ENCODE data around the gene YPEL2. TPM values are rescaled to one million over a fixed set of nuclear protein-coding genes. Genes with fewer than 3 reads are reported as not detected.

The YPEL2 gene
- total RNA-seq, 4 donors from 2014 or later = 55.2 to 65.4 (median 56.1) TPM

DNA sequence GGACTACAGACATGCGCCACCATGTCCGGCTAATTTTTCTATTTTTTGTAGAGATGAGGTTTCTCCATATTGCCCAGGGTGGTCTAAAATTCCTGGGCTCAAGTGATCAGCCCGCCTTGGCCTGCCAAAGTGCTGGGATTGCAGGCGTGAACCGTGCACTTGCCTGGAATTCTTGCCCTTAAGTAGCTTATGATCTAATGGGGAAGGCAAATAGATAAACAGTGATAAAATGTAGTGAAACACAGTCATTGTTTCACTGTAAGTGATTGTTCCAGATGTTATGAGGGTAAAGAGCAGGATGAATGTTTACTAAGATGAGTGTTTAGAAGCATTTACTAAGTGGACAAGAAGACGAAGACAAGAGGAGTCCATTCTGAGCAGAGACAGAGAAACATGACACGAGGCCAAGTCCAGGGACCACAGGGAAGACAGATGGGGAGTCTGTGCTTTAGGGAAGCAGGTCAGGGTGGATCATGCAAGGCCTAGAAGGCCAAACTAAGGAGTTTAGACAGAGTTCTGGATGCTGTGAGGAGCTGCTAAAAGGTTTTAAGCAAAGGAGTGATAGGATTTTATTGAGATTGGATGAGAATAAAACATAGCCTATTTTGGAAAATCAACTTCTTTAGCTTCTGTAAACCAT is 36.9 kb downstream of the YPEL2 start:
- no peak for TF ChIP-seq CTCF (IDR thresholded peaks at IDR 0.05; ENCODE audit: low read depth)

DNA sequence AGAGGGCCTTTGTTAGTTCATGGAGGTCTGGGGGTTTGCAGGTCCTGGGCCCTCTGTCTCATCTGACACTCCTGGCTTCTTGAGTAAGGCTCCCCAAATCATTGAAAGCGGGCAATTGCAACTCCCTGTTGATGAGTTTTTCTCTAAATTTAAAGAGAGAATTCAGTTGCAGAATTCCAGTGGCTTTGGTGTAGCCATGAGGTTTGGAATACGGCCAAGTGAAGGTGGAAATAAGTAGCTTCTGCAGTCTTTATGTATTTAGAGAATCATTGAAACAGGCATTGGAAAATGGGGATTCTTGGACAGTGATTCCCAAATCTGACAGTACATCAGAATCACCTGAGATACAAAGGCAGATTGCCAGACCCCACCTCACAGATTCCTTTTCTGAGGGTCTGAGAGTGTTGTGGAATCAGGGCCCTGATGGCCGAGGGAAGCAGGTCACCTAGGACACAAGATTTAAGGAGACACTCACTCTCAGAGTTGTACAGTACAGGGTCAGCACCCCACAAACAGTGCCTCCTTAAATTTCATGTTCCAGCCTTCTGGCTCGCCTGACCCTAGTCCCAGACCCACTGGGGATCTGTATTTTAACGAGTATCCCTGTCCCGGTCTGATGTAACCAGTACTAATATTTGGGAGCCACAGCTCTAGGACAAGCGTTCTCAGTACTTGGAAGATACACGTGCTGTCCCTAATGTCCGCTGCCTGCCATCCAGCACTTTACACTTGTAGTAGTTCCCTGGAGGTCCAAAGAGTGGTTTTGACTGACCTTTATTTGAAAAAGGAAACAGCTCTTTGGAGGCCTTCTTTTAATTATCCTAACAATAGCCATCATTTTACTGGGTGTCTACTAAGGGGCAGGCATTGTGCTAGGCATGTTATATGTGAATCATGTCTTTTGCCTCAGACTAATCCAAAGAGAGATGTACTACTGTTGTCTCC is 37.8 kb downstream of the YPEL2 start:
- TF ChIP-seq CTCF (IDR thresholded peaks at IDR 0.05; ENCODE audit: low read depth) = no peak

DNA sequence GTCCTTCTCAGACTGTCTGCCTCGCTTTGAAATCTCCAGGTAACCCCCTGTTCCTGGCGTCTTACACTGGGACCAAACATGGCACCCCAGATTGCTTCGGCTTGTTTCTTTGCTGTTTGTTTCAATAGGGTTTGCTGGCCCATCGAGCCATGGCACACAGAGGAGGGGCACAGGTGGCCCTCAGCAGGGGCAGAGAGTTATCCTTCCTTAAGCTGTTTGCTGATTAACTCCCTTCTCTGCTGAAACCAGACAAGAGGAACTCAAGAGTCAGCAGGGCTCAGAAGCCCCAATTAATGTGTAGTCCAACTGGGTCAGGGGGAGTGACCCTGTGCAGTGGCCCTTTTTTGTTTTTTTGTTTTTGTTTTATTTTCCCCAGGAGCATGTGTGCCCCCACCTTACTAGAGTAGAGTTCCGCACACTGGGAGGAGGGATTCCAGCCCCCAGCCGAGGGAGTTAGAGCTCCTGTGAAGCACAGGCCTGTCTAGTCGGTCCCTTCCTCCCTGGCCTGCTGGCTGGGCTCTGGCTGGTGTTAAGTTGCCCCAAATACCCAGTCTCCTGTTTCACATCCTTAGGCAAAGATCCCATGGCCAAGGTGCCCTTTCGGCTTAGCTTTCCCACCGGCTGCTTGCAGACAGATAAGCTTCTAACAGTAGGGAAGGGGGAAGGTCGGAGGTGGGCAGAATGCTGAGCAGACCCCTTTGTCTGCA is 39.3 kb downstream of the YPEL2 start:
- no peak for TF ChIP-seq CTCF (IDR thresholded peaks at IDR 0.05; ENCODE audit: low read depth)

DNA sequence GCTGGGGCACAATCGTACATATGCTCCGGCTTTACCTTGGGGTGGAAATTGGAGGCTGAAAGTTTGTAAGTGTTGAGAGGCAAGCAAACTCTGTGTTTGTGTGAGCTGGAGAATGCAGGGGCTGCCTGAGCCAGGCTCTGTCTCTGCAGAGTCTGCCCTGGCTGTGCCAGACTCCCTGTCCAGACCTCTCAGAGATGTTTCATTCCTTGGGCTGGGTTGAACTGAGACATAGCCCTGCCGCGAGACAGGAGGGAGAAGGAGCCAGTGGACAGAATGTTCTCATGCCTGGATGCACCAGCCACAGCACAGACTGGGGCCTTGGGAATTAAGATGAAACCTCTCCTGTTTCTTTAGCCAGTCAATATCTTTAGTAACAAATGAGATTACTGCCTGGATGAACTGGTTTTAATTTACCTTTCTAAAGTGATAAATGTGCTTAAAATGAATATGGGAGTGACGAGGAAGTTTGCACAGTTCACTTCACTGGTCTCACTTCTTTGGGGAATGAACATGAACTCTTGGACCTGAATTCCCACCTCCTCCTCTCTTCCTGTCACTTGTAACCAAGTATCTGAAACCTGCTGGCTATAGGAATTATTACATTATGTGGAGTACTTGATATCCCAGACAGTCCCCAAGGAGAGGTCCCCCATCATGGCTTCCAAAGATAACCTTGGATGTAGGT is 40.1 kb downstream of the YPEL2 start:
- no peak for TF ChIP-seq CTCF (IDR thresholded peaks at IDR 0.05; ENCODE audit: low read depth)

GRCh38 chr17:59372138-59372751 is 40.8 kb downstream of the YPEL2 start:
- no peak for TF ChIP-seq CTCF (IDR thresholded peaks at IDR 0.05; ENCODE audit: low read depth)

DNA sequence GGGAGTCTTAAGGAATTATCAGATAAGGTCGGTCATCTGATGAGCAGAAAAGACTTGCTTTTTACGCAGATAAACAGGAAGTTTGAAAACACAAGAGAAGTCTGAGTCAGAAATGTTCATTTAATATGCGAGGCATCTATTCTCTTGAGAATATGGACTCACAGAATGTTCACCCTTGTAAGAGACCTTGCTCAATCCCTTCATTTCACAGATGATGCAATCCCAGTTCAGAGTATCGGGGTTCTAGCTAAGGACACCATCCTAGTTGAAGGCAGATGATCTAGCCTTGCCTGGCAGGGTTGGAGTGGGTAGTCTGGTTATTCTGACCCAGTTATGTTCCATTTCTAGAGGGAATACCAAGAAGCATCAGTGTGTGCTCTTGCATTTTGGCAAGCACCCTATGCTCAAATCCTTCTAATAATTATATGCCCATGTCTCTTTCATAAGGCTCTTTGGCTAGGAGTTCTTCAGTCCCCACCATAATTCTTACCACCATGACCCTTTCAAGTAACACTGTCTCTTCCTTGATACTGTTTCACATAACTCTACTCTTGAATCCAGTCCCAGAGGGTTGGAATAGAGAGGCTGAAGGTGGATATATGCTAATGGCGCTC is 42.5 kb downstream of the YPEL2 start:
- no peak for TF ChIP-seq CTCF (IDR thresholded peaks at IDR 0.05; ENCODE audit: low read depth)
